K562 (cell line): ENCODE results near the gene SLC10A3. TPM values are rescaled to one million over a fixed set of nuclear protein-coding genes. Genes with fewer than 3 reads are reported as not detected.

ENCODE experiments used
- ARID2 ChIP-seq: fragments of 450-650 bp; IDR thresholded peaks from 2 replicates; pipeline ENCODE4 v1.6.1; 2017; ENCODE audit warnings: antibody characterized with exemption, mild to moderate bottlenecking
- BCL6 ChIP-seq: fragments of 250-450 bp; sonication (Bioruptor Pico); IDR thresholded peaks from 2 replicates; pipeline ENCODE4 v1.4.0; 2020
- DEAF1 ChIP-seq: fragments of 450-650 bp; formaldehyde crosslinking; IDR thresholded peaks from 2 replicates; pipeline ENCODE4 v1.4.0; 2020; ENCODE audit warnings: mild to moderate bottlenecking, moderate library complexity
- DIDO1 ChIP-seq: fragments of 450-650 bp; IDR thresholded peaks from 2 replicates; pipeline ENCODE4 v1.6.1; 2016; ENCODE audit warnings: low read depth, missing biosample characterization, missing genetic modification characterization
- EGR1 ChIP-seq: fragments of 450-650 bp; conservative IDR thresholded peaks from 2 replicates; pipeline ENCODE4 v1.6.1; 2017; ENCODE audit warnings: mild to moderate bottlenecking
- ETV1 ChIP-seq: fragments of 450-650 bp; conservative IDR thresholded peaks from 2 replicates; pipeline ENCODE4 v1.6.1; 2016; ENCODE audit warnings: missing genetic modification characterization, control low read depth, low read depth, missing compliant biosample characterization
- FUS ChIP-seq: fragments of 200-400 bp; formaldehyde crosslinking; optimal IDR thresholded peaks from 2 replicates; pipeline ENCODE3; 2017; ENCODE audit warnings: low read depth, low read length
- GTF2F1 ChIP-seq: IDR thresholded peaks from 2 replicates; pipeline ENCODE4 v1.6.1; 2011; ENCODE audit warnings: low read depth, low read length, improper control_type of control experiment
- GTF3C2 ChIP-seq: IDR thresholded peaks from 3 replicates; pipeline ENCODE4 v1.6.1; 2011; ENCODE audit warnings: borderline replicate concordance, mild to moderate bottlenecking, moderate library complexity; ENCODE audit not compliant: insufficient read length; ENCODE audit errors: extremely low read depth
- JUN ChIP-seq, 2 experiments: sonication (generic) in 1 of 2; formaldehyde crosslinking in 1 of 2; IDR thresholded peaks; 2 replicates each; pipeline versions ENCODE4 v1.6.1 to v1.8.0; 2012 to 2022; ENCODE audit warnings: borderline replicate concordance in 2 of 2, mild to moderate bottlenecking in 2 of 2, improper control_type of control experiment in 1 of 2, low read depth in 1 of 2, low read length in 1 of 2, missing genetic modification reagents in 1 of 2
- NBN ChIP-seq: fragments of 450-650 bp; IDR thresholded peaks from 2 replicates; pipeline ENCODE4 v1.6.1; 2016; ENCODE audit warnings: low read depth, mild to moderate bottlenecking
- RBM25 ChIP-seq: fragments of 200-400 bp; formaldehyde crosslinking; IDR thresholded peaks from 2 replicates; pipeline ENCODE4 v1.6.1; 2018; ENCODE audit warnings: low read length, low read depth, moderate library complexity; ENCODE audit not compliant: severe bottlenecking
- RNF219 ChIP-seq: fragments of 250-450 bp; sonication (Bioruptor Pico); IDR thresholded peaks from 2 replicates; pipeline ENCODE4 v1.5.0; 2022; ENCODE audit warnings: mild to moderate bottlenecking
- SMAD4 ChIP-seq: fragments of 250-450 bp; sonication (Bioruptor Pico); conservative IDR thresholded peaks from 2 replicates; pipeline ENCODE4 v1.8.0; 2021; ENCODE audit warnings: inconsistent platforms, mild to moderate bottlenecking, moderate library complexity
- SP2 ChIP-seq: IDR thresholded peaks from 2 replicates; pipeline ENCODE4 v1.6.1; 2011; ENCODE audit warnings: mild to moderate bottlenecking, low read depth, low read length, moderate library complexity; ENCODE audit not compliant: poor library complexity, severe bottlenecking; ENCODE audit errors: extremely low read depth
- SRF ChIP-seq, 2 experiments: fragments of 250-450, 450-650 bp in 1 of 2; sonication (Bioruptor Pico) in 1 of 2; sonication (generic) in 1 of 2; formaldehyde crosslinking; IDR thresholded peaks; 2 replicates each; pipeline versions ENCODE4 v1.5.0 to v1.5.1; 2020 to 2022; ENCODE audit warnings: mild to moderate bottlenecking in 1 of 2, missing genetic modification reagents in 1 of 2
- TAF15 ChIP-seq: fragments of 200-400 bp; formaldehyde crosslinking; IDR thresholded peaks from 2 replicates; pipeline ENCODE4 v1.6.1; 2017; ENCODE audit warnings: mild to moderate bottlenecking, low read depth, low read length, moderate library complexity
- TEAD4 ChIP-seq, 2 experiments: sonication (generic) in 1 of 2; formaldehyde crosslinking in 1 of 2; IDR thresholded peaks; 2 replicates each; pipeline versions ENCODE4 v1.6.1 to v1.8.0; 2012 to 2022; ENCODE audit warnings: borderline replicate concordance in 1 of 2, inconsistent platforms in 1 of 2, low read length in 1 of 2, mild to moderate bottlenecking in 1 of 2, missing genetic modification reagents in 1 of 2
- ZC3H4 ChIP-seq: sonication (generic); formaldehyde crosslinking; IDR thresholded peaks from 2 replicates; pipeline ENCODE4 v1.9.0; 2021; ENCODE audit warnings: missing genetic modification reagents, borderline replicate concordance
- ZNF584 ChIP-seq: fragments of 200-800 bp; sonication (Bioruptor generic); IDR thresholded peaks from 2 replicates; pipeline ENCODE4 v1.6.1; 2016; ENCODE audit warnings: low read depth, mild to moderate bottlenecking, missing genetic modification characterization, missing compliant biosample characterization
- polyA plus RNA-seq, 8 experiments: library from polyadenylated mRNA; depleted of rRNA in 4 of 8; stranded (reverse) in 5 of 8; unstranded in 3 of 8; fragments of >200 nt; fragmentation: Nextera tagmentation in 2 of 8; fragmentation: Illumina TruSeq in 1 of 8; extraction: Ambion mirVana in 2 of 8; extraction: Trizol in 1 of 8; gene quantifications; 2 replicates each; pipeline versions ENCODE4 v1.2.1 to v1.2.3, GENCODE V29; 2011 to 2014; ENCODE audit warnings: inconsistent platforms in 1 of 8, missing spikeins in 1 of 8
- total RNA-seq, 7 experiments: library from RNA; depleted of rRNA in 6 of 7; stranded (reverse); fragments of >200 nt in 6 of 7; fragmentation: Illumina TruSeq in 2 of 7; extraction: Trizol in 2 of 7; gene quantifications; 2 replicates each; pipeline versions ENCODE4 v1.2.1 to v1.2.3, GENCODE V29; 2011 to 2021; ENCODE audit warnings: low replicate concordance in 1 of 7

The SLC10A3 gene
- total and polyA plus RNA-seq, 9 of the 15 experiments (the other 6 are each of a cell fraction or from before 2014, with no cell fraction given) = 5.2 to 30.6 (median 16.7) TPM

GRCh38 chrX:154534526-154535322 lies 44.3 kb upstream of the SLC10A3 start (continued):
- no peak for TF ChIP-seq GTF3C2
- TF ChIP-seq ZNF584 (CRISPR knock-in tag) = no peak
- no peak for TF ChIP-seq NBN
- TF ChIP-seq DIDO1 (tag) = no peak
- TF ChIP-seq FUS = no peak
- no peak for TF ChIP-seq TEAD4 (IDR thresholded peaks at IDR 0.05; ENCODE audit: low read length)
- TF ChIP-seq TEAD4 (CRISPR knock-in tag; IDR thresholded peaks at IDR 0.05; ENCODE audit: borderline replicate concordance) = no peak
- TF ChIP-seq SRF (CRISPR knock-in tag; IDR thresholded peaks at IDR 0.05) = peak in 1 of 2 experiments; percentile 61; a peak in 1 of 4 replicates
- no peak for TF ChIP-seq ZC3H4 (CRISPR knock-in tag)
- TF ChIP-seq TAF15 = no peak
- TF ChIP-seq DEAF1 (CRISPR knock-in tag) = peak; percentile 99
- TF ChIP-seq SMAD4 (CRISPR knock-in tag) = no peak
- no peak for TF ChIP-seq SP2
- TF ChIP-seq GTF2F1 = no peak
- TF ChIP-seq JUN (IDR thresholded peaks at IDR 0.05; ENCODE audit: borderline replicate concordance, low read depth, low read length) = 0 out of 2 replicates have a peak, but pooled peaks have one; percentile 24
- no peak for TF ChIP-seq JUN (CRISPR knock-in tag; IDR thresholded peaks at IDR 0.05; ENCODE audit: borderline replicate concordance)
- no peak for TF ChIP-seq BCL6
- TF ChIP-seq ETV1 (tag) = peak; percentile 64; the same call in 1 of the 2 replicates
- TF ChIP-seq EGR1 = no peak
- peak; percentile 96 for TF ChIP-seq ARID2
- TF ChIP-seq RBM25 = no peak
- TF ChIP-seq RNF219 (CRISPR knock-in tag) = no peak
